Omental fat pad (tissue), 4 donors: ENCODE measurements around the gene POSTN. TPM values are rescaled to one million over a fixed set of nuclear protein-coding genes. Genes with fewer than 3 reads are reported as not detected.
A peak's percentile ranks its signal among the peaks of the same experiment; 100 is the strongest.

Experiments used
- ATAC-seq: fragments of 150-250 bp; one replicate; pipeline ENCODE4 v1.9.1; 2016; ENCODE audit warnings: mild to moderate bottlenecking, moderate library complexity; ENCODE audit not compliant: low FRiP score
- DNase-seq: peaks from one replicate; pipeline ENCODE4 v3.0.0-alpha.2; 2019; ENCODE audit warnings: low spot score
- total RNA-seq, 4 donors: library from RNA; depleted of rRNA; stranded (reverse); fragments of >200 nt; gene quantifications; one replicate each; pipeline ENCODE4 v1.1.0, GENCODE V29; 2016
- TF ChIP-seq, protein P1 (sequence below), 3 donors: fragments of 450-650 bp; IDR thresholded peaks; one replicate each; pipeline ENCODE4 v1.5.1; 2016 to 2017; ENCODE audit warnings: antibody characterized with exemption in 3 of 3, mild to moderate bottlenecking in 3 of 3, moderate library complexity in 2 of 3

POSTN gene
- total RNA-seq, 4 donors from 2014 or later: 27.0 to 85.6 (median 36.6) TPM

DNA sequence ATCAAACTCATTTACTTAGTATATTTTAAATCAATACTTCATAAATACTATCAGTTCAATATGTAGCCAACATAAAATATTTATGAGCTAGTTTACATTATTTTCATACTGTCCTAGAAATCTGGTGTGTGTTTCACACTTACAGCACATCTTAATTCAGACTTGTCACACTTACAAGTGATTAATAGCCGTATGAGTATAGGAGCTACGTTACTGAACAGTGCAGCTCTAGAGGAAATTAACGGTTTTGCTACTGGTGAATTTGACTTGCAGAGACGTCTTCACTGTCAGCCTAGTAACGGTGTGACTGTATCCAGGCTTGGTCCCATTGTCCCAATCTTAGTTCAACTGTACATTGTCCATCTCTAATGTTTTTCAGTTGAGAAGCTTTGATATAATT lies 33.7 kb upstream of the POSTN start:
- DNase-seq (no peak), ATAC-seq (no peak)
- TF ChIP-seq, protein P1, sequence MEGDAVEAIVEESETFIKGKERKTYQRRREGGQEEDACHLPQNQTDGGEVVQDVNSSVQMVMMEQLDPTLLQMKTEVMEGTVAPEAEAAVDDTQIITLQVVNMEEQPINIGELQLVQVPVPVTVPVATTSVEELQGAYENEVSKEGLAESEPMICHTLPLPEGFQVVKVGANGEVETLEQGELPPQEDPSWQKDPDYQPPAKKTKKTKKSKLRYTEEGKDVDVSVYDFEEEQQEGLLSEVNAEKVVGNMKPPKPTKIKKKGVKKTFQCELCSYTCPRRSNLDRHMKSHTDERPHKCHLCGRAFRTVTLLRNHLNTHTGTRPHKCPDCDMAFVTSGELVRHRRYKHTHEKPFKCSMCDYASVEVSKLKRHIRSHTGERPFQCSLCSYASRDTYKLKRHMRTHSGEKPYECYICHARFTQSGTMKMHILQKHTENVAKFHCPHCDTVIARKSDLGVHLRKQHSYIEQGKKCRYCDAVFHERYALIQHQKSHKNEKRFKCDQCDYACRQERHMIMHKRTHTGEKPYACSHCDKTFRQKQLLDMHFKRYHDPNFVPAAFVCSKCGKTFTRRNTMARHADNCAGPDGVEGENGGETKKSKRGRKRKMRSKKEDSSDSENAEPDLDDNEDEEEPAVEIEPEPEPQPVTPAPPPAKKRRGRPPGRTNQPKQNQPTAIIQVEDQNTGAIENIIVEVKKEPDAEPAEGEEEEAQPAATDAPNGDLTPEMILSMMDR (IDR thresholded peaks at IDR 0.05): no peak

DNA sequence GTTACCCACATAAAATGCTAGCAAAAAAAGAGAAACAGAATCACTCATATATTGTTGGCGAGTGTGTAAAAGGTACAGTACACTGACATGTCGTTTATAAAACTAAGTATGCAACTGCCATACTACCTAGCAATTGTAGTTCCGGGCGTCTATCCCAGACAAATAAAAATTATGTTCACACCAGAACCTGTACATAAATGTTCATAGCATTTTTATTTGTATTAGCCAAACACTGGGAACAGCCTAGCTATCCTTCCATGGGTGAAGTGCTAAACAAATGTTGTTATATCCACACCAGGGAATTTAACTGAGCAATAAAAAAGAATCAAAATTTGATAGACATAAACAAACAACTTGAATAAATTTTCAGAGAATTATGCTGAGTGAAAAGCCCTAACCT lies 28.9 kb upstream of the POSTN start:
- no peak for DNase-seq
- TF ChIP-seq, protein P1 (IDR thresholded peaks at IDR 0.05): no peak
- no peak for ATAC-seq

DNA sequence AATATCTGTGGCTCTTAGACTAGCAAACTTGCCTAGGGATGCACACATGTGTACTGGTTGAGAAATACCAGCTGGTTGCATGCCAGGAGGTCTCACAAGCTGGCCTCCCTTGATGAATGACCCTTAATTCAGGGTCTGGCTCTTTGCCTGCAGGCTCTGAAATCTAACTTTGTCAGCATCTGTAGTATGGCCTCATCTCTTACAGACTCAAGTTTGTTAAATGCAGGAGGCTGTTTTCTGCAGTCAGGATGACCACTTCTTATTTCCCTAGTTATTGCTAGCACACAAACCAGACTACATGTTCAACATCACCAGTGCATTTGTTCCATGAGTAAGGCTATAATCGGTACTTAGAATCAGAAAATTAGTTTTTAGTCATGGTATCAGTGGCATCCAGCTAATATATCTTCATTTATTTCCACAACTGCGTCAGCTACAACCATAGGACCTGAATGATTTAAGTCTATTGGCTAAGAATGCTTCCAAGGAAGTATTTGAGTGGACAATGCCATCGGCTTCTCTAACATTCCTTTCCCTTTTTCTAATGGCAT lies 23.3 kb upstream of the POSTN start:
- ATAC-seq: peak; percentile 57

DNA sequence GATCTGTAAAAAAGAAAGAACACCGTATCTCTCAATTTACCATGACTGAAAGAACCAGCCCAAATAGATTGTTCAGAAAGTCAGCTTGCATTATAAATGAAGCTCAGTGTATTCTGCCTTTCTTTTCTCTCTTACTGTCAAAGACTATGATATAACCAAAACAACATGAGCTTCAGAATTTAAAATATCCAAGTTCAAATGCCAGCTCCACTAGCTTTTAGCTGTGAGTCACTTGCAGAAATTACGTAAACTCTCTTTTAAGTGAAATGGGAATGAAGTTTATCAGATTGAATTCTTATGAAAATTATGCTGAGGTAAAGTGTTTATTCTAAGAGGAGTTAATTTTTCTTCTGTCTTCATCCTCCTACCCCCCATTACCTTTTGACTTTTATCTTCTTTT lies 20.0 kb upstream of the POSTN start:
- TF ChIP-seq, protein P1 (IDR thresholded peaks at IDR 0.05): no peak
- DNase-seq (no peak), ATAC-seq (peak; percentile 51)

More for the DNA sequence above, 23.3 kb upstream of the POSTN start:
- TF ChIP-seq, protein P1 (IDR thresholded peaks at IDR 0.05): no peak
- DNase-seq: peak; percentile 22

DNA sequence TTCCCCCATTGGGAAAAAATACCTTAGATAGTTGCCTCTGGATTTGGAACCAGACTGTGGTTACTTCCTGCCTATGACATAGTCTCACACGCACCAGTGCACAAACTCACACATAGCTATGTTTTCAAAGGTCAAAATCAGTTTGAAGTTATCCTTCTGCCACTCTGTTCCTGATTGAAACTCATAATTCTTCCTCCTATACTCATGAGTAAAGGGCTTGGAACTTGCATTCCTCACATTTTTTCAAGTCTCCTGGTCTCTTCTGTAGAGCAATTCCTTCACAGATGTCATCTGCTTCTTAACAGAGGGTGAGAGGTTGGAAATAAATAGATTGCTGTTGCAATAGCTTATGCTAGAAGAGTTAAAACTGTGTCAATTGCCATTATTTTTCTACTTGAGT lies 18.6 kb upstream of the POSTN start:
- TF ChIP-seq, protein P1 (IDR thresholded peaks at IDR 0.05): no peak
- no peak for ATAC-seq

DNA sequence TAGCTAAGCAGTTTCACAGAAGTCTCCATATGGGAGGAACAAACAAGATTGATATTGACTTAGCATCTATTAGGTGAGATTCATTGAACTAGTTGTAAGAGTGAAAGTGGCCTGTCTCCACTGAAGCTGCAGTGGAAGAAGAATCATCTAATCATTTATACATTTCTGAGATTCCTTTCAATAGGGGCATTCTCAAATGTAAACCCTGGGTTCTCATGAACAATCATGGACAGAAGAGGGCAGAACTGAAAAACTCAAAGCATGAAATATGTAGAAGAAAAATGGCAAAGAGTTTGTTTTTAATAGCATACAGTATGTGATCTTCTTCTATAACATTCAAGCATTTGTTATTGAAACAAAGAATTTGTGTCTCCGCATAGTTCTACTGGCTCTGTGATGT lies 17.6 kb upstream of the POSTN start:
- DNase-seq (no peak), ATAC-seq (no peak)
- TF ChIP-seq, protein P1 (IDR thresholded peaks at IDR 0.05): no peak

More for the DNA sequence above, 18.6 kb upstream of the POSTN start:
- DNase-seq: no peak

DNA sequence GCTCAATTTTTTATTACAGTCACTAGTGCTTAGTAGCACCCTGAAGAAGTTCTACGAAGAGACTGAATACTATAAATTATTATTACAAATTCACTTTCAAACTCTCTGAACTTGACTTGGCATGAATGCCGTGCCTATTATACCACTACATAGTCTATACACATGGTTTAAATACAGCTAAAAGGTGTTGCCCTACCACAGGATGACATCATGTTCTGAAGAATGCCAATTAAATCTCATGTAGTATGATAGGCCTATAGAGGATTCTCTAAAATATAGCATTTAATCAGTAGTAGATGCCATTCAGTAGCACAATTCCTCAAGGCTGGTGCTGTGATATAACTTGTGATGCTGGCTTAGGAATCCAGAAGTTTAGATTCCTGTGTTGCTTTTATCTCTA lies 16.7 kb upstream of the POSTN start:
- ATAC-seq (no peak), DNase-seq (no peak)
- TF ChIP-seq, protein P1 (IDR thresholded peaks at IDR 0.05): no peak
